H1 (cell line): ENCODE data around the gene PTPRD. TPM values are rescaled to one million over a fixed set of nuclear protein-coding genes. Genes with fewer than 3 reads are reported as not detected.

Experiments
- CTCF ChIA-PET: fragments of 300-600 bp; sonication (Branson Sonifier 250); formaldehyde crosslinking; loops from one replicate; lab custom pipeline; 2021; ENCODE audit not compliant: partially characterized antibody; lab: Charles Lee
- POLR2A ChIA-PET: fragments of 300-600 bp; sonication (Branson Sonifier 250); formaldehyde crosslinking; loops from one replicate; lab custom pipeline; 2021; ENCODE audit warnings: inconsistent platforms; ENCODE audit not compliant: partially characterized antibody; lab: Charles Lee
- DNase-seq, 2 experiments: peaks; one replicate each; pipeline versions ENCODE4 v3.0.0 to v3.0.0-alpha.2; 2010 to 2022; ENCODE audit warnings: low spot score in 2 of 2, low read depth in 1 of 2, mixed read lengths in 1 of 2
- FAIRE-seq: peaks from 2 replicates; lab custom pipeline; 2011; peaks lifted over from hg19 to GRCh38; lab: Jason Lieb, UNC
- H2AFZ ChIP-seq: 2 replicates; pipeline ENCODE4 v1.8.1; 2012; ENCODE audit warnings: low read length, inconsistent platforms
- H2AK5ac ChIP-seq: 2 replicates; pipeline ENCODE4 v1.6.1; 2013; ENCODE audit warnings: low read depth, low read length
- H2BK120ac ChIP-seq: replicated peaks from 2 replicates; pipeline ENCODE3; 2013; ENCODE audit warnings: low read depth, low read length, inconsistent platforms
- H2BK12ac ChIP-seq: 2 replicates; pipeline ENCODE4 v1.6.1; 2013; ENCODE audit warnings: low read depth, low read length
- H2BK15ac ChIP-seq: 2 replicates; pipeline ENCODE4 v1.6.1; 2013; ENCODE audit warnings: low read length
- H2BK20ac ChIP-seq: 2 replicates; pipeline ENCODE4 v1.6.1; 2013; ENCODE audit warnings: low read length
- H2BK5ac ChIP-seq: 2 replicates; pipeline ENCODE4 v1.6.1; 2013; ENCODE audit warnings: low read depth, low read length
- H3K14ac ChIP-seq: 2 replicates; pipeline ENCODE4 v1.6.1; 2013; ENCODE audit warnings: inconsistent platforms; ENCODE audit not compliant: insufficient read length
- H3K18ac ChIP-seq: 2 replicates; pipeline ENCODE4 v1.6.1; 2013; ENCODE audit warnings: low read length; ENCODE audit errors: extremely low read depth
- H3K23ac ChIP-seq: 2 replicates; pipeline ENCODE4 v1.6.1; 2013; ENCODE audit warnings: inconsistent platforms; ENCODE audit not compliant: insufficient read length
- H3K23me2 ChIP-seq: 2 replicates; pipeline ENCODE4 v1.6.1; 2013; ENCODE audit warnings: low read depth, low read length
- H3K27ac ChIP-seq: 2 replicates; pipeline ENCODE4 v1.6.1; 2011; ENCODE audit warnings: low read depth, low read length, inconsistent platforms
- H3K27me3 ChIP-seq, 4 experiments: replicated peaks in 1 of 4; 1 replicate in 1 of 4; 2 replicates in 3 of 4; pipeline versions ENCODE4 v1.6.1 to v1.8.1; 2011 to 2013; ENCODE audit warnings: low read length in 3 of 4, mild to moderate bottlenecking in 3 of 4, inconsistent platforms in 2 of 4, mixed read lengths in 2 of 4, moderate library complexity in 1 of 4; ENCODE audit not compliant: control insufficient read depth in 3 of 4, insufficient read depth in 3 of 4; ENCODE audit errors: extremely low read depth in 1 of 4
- H3K36me3 ChIP-seq, 4 experiments: 2 replicates each; pipeline versions ENCODE4 v1.6.1 to v1.8.1; 2011 to 2013; ENCODE audit warnings: mild to moderate bottlenecking in 4 of 4, low read length in 3 of 4, moderate library complexity in 2 of 4, control low read depth in 1 of 4, inconsistent platforms in 1 of 4; ENCODE audit not compliant: insufficient read depth in 4 of 4, control insufficient read depth in 2 of 4
- H3K4ac ChIP-seq: replicated peaks from 2 replicates; pipeline ENCODE3; 2013; ENCODE audit warnings: low read length, low read depth, mixed read lengths, inconsistent platforms; ENCODE audit not compliant: insufficient read length
- H3K4me1 ChIP-seq, 4 experiments: replicated peaks in 1 of 4; 1 replicate in 1 of 4; 2 replicates in 3 of 4; pipeline versions ENCODE4 v1.6.1 to v1.8.1; 2011 to 2013; ENCODE audit warnings: low read length in 3 of 4, inconsistent platforms in 2 of 4, mixed read lengths in 1 of 4; ENCODE audit not compliant: insufficient read depth in 4 of 4, control insufficient read depth in 3 of 4
- H3K4me2 ChIP-seq, 2 experiments: 2 replicates each; pipeline versions ENCODE4 v1.6.1 to v1.8.1; 2011 to 2013; ENCODE audit warnings: low read depth in 2 of 2, low read length in 2 of 2, control low read depth in 1 of 2, inconsistent platforms in 1 of 2, mild to moderate bottlenecking in 1 of 2; ENCODE audit not compliant: insufficient read depth in 1 of 2
- H3K4me3 ChIP-seq, 4 experiments: fragments of 200-600, 300-600 bp in 1 of 4; sonication (generic), shearing (Covaris generic), sonication (Bioruptor Twin) in 1 of 4; 2 replicates each; pipeline versions ENCODE4 v1.5.1 to v1.8.1; 2011 to 2016; ENCODE audit warnings: low read length in 4 of 4, low read depth in 3 of 4, control low read depth in 2 of 4, inconsistent platforms in 2 of 4, mild to moderate bottlenecking in 2 of 4, mixed read lengths in 1 of 4, moderate library complexity in 1 of 4; ENCODE audit not compliant: insufficient read depth in 2 of 4; ENCODE audit errors: extremely low read depth in 1 of 4
- H3K56ac ChIP-seq: replicated peaks from 2 replicates; pipeline ENCODE3; 2013; ENCODE audit warnings: low read depth, mild to moderate bottlenecking, mixed read lengths, low read length, inconsistent platforms; ENCODE audit not compliant: insufficient read length
- H3K79me1 ChIP-seq: 2 replicates; pipeline ENCODE4 v1.6.1; 2013; ENCODE audit warnings: low read depth, low read length, control low read depth
- H3K79me2 ChIP-seq, 2 experiments: 2 replicates each; pipeline versions ENCODE4 v1.6.1 to v1.8.1; 2012 to 2013; ENCODE audit warnings: low read length in 2 of 2, mild to moderate bottlenecking in 2 of 2, inconsistent platforms in 1 of 2; ENCODE audit not compliant: insufficient read depth in 2 of 2, control insufficient read depth in 1 of 2
- H3K9ac ChIP-seq, 4 experiments: replicated peaks in 1 of 4; 1 replicate in 1 of 4; 2 replicates in 3 of 4; pipeline versions ENCODE4 v1.6.1 to v1.8.1; 2011 to 2013; ENCODE audit warnings: low read depth in 3 of 4, low read length in 3 of 4, control low read depth in 2 of 4, mild to moderate bottlenecking in 2 of 4, moderate library complexity in 2 of 4, inconsistent platforms in 1 of 4; ENCODE audit errors: extremely low read depth in 1 of 4
- H3K9me3 ChIP-seq, 2 experiments: 2 replicates each; pipeline versions ENCODE4 v1.6.1 to v1.8.1; 2012 to 2013; ENCODE audit warnings: mild to moderate bottlenecking in 2 of 2, moderate library complexity in 2 of 2, control low read depth in 1 of 2, inconsistent platforms in 1 of 2, low read depth in 1 of 2, low read length in 1 of 2, mixed read lengths in 1 of 2; ENCODE audit not compliant: insufficient read depth in 2 of 2
- H4K20me1 ChIP-seq, 2 experiments: replicated peaks in 1 of 2; 2 replicates each; pipeline versions ENCODE3 to v1.8.1; 2011 to 2013; ENCODE audit warnings: inconsistent platforms in 2 of 2, low read length in 2 of 2, mild to moderate bottlenecking in 1 of 2; ENCODE audit not compliant: insufficient read depth in 2 of 2, control insufficient read depth in 1 of 2
- H4K5ac ChIP-seq: 2 replicates; pipeline ENCODE4 v1.6.1; 2013; ENCODE audit warnings: low read length, low read depth, mixed read lengths, inconsistent platforms; ENCODE audit not compliant: insufficient read length
- H4K8ac ChIP-seq: 2 replicates; pipeline ENCODE4 v1.8.0; 2013; ENCODE audit warnings: mild to moderate bottlenecking, moderate library complexity, low read length, inconsistent platforms; ENCODE audit not compliant: insufficient read depth; ENCODE audit errors: extremely low read depth
- H4K91ac ChIP-seq: replicated peaks from 2 replicates; pipeline ENCODE3; 2013; ENCODE audit warnings: low read length, mixed read lengths, inconsistent platforms; ENCODE audit not compliant: insufficient read length
- CBX5 ChIP-seq: fragments of 300-800, 300-1000 bp; sonication (generic); IDR thresholded peaks from 2 replicates; pipeline ENCODE4 v1.7.1; 2016; ENCODE audit warnings: antibody characterized with exemption, low read length, low read depth
- CBX8 ChIP-seq: fragments of 300-800, 300-1000 bp; sonication (generic); IDR thresholded peaks from 2 replicates; pipeline ENCODE4 v1.7.1; 2016; ENCODE audit warnings: low read depth, low read length, borderline replicate concordance
- JUND ChIP-seq: IDR thresholded peaks from 2 replicates; pipeline ENCODE4 v1.6.1; 2011; ENCODE audit warnings: mild to moderate bottlenecking, improper control_type of control experiment, low read length
- KDM1A ChIP-seq: fragments of 200-600, 300-600 bp; sonication (generic); IDR thresholded peaks from 2 replicates; pipeline ENCODE4 v1.7.1; 2016; ENCODE audit warnings: mild to moderate bottlenecking, low read length, borderline replicate concordance
- RAD21 ChIP-seq, 2 experiments: IDR thresholded peaks in 1 of 2; conservative IDR thresholded peaks in 1 of 2; 2 replicates each; pipeline ENCODE4 v1.6.1; 2011; ENCODE audit warnings: low read depth in 2 of 2, low read length in 2 of 2, improper control_type of control experiment in 1 of 2, inconsistent platforms in 1 of 2, mild to moderate bottlenecking in 1 of 2, moderate library complexity in 1 of 2
- RBBP5 ChIP-seq: IDR thresholded peaks from 2 replicates; pipeline ENCODE4 v1.7.1; 2012; ENCODE audit warnings: low read depth, mild to moderate bottlenecking, inconsistent platforms, low read length, moderate library complexity, borderline replicate concordance
- RNF2 ChIP-seq: fragments of 200-900, 300-1000 bp; sonication (generic); IDR thresholded peaks from 2 replicates; pipeline ENCODE4 v1.7.1; 2016; ENCODE audit warnings: borderline replicate concordance, low read depth, mild to moderate bottlenecking, antibody characterized with exemption, low read length; ENCODE audit not compliant: poor library complexity, severe bottlenecking; ENCODE audit errors: missing control alignments
- SIN3A ChIP-seq, 2 experiments: IDR thresholded peaks in 1 of 2; conservative IDR thresholded peaks in 1 of 2; 2 replicates each; pipeline ENCODE4 v1.6.1; 2011 to 2012; ENCODE audit warnings: low read length in 2 of 2, improper control_type of control experiment in 1 of 2, low read depth in 1 of 2, mild to moderate bottlenecking in 1 of 2
- SP1 ChIP-seq: IDR thresholded peaks from 2 replicates; pipeline ENCODE4 v1.6.1; 2011; ENCODE audit warnings: low read depth, low read length
- TAF7 ChIP-seq: optimal IDR thresholded peaks from 2 replicates; pipeline ENCODE3; 2011; ENCODE audit warnings: low read depth, mild to moderate bottlenecking, inconsistent platforms, low read length, moderate library complexity, borderline replicate concordance
- WGBS, 2 experiments: shearing (Covaris generic) in 1 of 2; methylation state at CpG; one replicate each; pipeline versions ENCODE4 v1.1.6 to v1.1.7; 2013 to 2015; ENCODE audit warnings: low lambda C conversion rate in 2 of 2, mixed read lengths in 2 of 2, inconsistent platforms in 1 of 2, low coverage in 1 of 2, missing lambda C conversion rate in 1 of 2; ENCODE audit not compliant: insufficient replicate concordance in 2 of 2, insufficient coverage in 1 of 2, insufficient read length in 1 of 2; ENCODE audit errors: extremely low coverage in 1 of 2, missing lambda C conversion rate in 1 of 2; 5-methylcytosine and 5-hydroxymethylcytosine counted together
- polyA plus RNA-seq, 7 experiments: library from polyadenylated mRNA; depleted of rRNA in 3 of 7; stranded (reverse) in 5 of 7; unstranded in 2 of 7; fragments of >200 nt in 5 of 7; fragments of 200-250 nt in 2 of 7; gene quantifications; 1 replicate in 5 of 7; 2 replicates in 1 of 7; 4 replicates in 1 of 7; pipeline versions ENCODE4 v1.2.1 to v1.2.3, GENCODE V29; 2011 to 2013; ENCODE audit warnings: missing spikeins in 2 of 7, mixed read lengths in 2 of 7
- total RNA-seq: library from RNA; stranded (reverse); fragmentation: NEBNext Ultra II Directional; extraction: Animal tissue kit (Norgen Biotek cat#: 25700); gene quantifications from 2 replicates; pipeline ENCODE4 v1.2.1, GENCODE V29; 2021
- TF ChIP-seq, protein P1 (sequence below): IDR thresholded peaks from 2 replicates; pipeline ENCODE4 v1.6.1; 2012; ENCODE audit warnings: low read length, inconsistent platforms

Gene PTPRD
- total and polyA plus RNA-seq, 2 of the 8 experiments (the other 6 are each of a cell fraction or from before 2014, with no cell fraction given) = 17.2 to 77.0 TPM

DNA sequence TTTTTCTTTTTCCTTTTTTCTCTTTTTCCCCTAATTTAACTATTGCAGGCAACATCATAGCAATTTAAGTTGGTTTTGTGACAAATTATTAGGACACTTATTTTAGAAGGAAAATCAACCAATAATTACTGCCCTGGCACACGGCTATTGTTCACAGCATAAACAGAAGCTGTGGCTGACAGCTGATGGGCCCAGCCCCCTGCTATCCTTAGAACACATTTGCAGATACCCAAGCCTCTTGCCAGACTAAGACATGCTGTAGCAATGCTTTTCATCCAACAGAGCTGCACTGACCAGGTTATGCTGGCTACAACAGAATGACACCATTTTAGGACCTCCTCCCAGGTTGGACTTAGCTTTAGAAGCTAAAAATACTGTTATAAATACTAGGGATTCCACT lies 1960.5 kb downstream of the PTPRD start:
- H2BK5ac ChIP-seq = no peak overlapping the region
- no peak overlapping the region for H3K4me2 ChIP-seq
- H2AK5ac ChIP-seq = no peak overlapping the region
- no peak overlapping the region for H3K23ac ChIP-seq
- 83% methylated on average over 1 of the region's 1 CpG; no CpG with 5 or more reads in 1 of the 2 experiments for WGBS, 2 experiments
- no peak overlapping the region for H4K5ac ChIP-seq
- no peak overlapping the region for H3K9ac ChIP-seq
- H3K79me2 ChIP-seq = no peaks in the 10 kb centered on the region; a peak in 1 of 4 replicates
- H3K9me3 ChIP-seq = no peaks in the 10 kb centered on the region
- no peak overlapping the region for H2BK15ac ChIP-seq
- no peak overlapping the region for H3K27ac ChIP-seq
- H3K18ac ChIP-seq = no peak overlapping the region
- H3K36me3 ChIP-seq = no peaks in the 10 kb centered on the region
- no peaks in the 10 kb centered on the region for H3K79me1 ChIP-seq
- H3K4me1 ChIP-seq = peaks cover 0 to 7% (median 0%) of the 10 kb centered on the region in 4 experiments; a peak in 2 of 7 replicates
- no peak overlapping the region for H2BK20ac ChIP-seq
- no peak overlapping the region for H4K91ac ChIP-seq
- H2BK12ac ChIP-seq = no peak overlapping the region
- ChIA-PET CTCF (interaction anchor here (0.7 to 1.8 kb wide), 4 partner anchors 8 to 244 kb away, joined by 3 to 6 read pairs (median 4); no protein-coding TSS in a partner anchor), POLR2A (no interaction called here)
- DNase-seq (no peak), FAIRE-seq (no peak)
- no peak overlapping the region for H3K14ac ChIP-seq
- no peak overlapping the region for H3K4ac ChIP-seq
- no peak overlapping the region for H3K4me3 ChIP-seq
- H2BK120ac ChIP-seq = no peak overlapping the region
- H4K8ac ChIP-seq = no peak overlapping the region
- no peak overlapping the region for H2AFZ ChIP-seq
- H3K27me3 ChIP-seq = no peaks in the 10 kb centered on the region
- H3K56ac ChIP-seq = no peak overlapping the region
- H3K23me2 ChIP-seq = no peaks in the 10 kb centered on the region
- no peaks in the 10 kb centered on the region for H4K20me1 ChIP-seq
- TF ChIP-seq KDM1A (no peak), RBBP5 (no peak), RAD21 (IDR thresholded peaks at IDR 0.05 in 1 of 2, conservative IDR thresholded peaks at IDR 0.05 in 1 of 2; ENCODE audit: low read depth in 2 of 2, low read length in 2 of 2) (no peak), SIN3A (conservative IDR thresholded peaks at IDR 0.05 in 1 of 2, IDR thresholded peaks at IDR 0.05 in 1 of 2; ENCODE audit: low read depth in 1 of 2, low read length in 2 of 2) (no peak), RNF2 (no peak), CBX5 (no peak), SP1 (no peak), CBX8 (no peak), TAF7 (no peak), JUND (no peak)
- TF ChIP-seq, protein P1, sequence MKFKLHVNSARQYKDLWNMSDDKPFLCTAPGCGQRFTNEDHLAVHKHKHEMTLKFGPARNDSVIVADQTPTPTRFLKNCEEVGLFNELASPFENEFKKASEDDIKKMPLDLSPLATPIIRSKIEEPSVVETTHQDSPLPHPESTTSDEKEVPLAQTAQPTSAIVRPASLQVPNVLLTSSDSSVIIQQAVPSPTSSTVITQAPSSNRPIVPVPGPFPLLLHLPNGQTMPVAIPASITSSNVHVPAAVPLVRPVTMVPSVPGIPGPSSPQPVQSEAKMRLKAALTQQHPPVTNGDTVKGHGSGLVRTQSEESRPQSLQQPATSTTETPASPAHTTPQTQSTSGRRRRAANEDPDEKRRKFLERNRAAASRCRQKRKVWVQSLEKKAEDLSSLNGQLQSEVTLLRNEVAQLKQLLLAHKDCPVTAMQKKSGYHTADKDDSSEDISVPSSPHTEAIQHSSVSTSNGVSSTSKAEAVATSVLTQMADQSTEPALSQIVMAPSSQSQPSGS = no peak
